Adipose tissue (tissue), 3 donors: Measurements from ENCODE around the gene DEFB123. TPM values are rescaled to one million over a fixed set of nuclear protein-coding genes. Genes with fewer than 3 reads are reported as not detected.

Source experiments
- H3K27ac ChIP-seq: one replicate; pipeline ENCODE4 v1.5.1; 2013; ENCODE audit warnings: low read depth, low read length
- WGBS, 3 donors: extraction: QIAGEN DNeasy Blood & Tissue Kit; methylation state at CpG; one replicate each; pipeline ENCODE4 v1.1.7; 2013; 5-methylcytosine and 5-hydroxymethylcytosine counted together
- polyA plus RNA-seq, 3 donors: library from polyadenylated mRNA; stranded (reverse); fragments of 200-250 nt; gene quantifications; one replicate each; pipeline ENCODE4 v1.2.3, GENCODE V29; 2013
- donor health status: healthy with polysubstance abuse.
- donor health status: Bipolar disorder and iron deficiency.
- donor health status: healthy.

DEFB123 gene
- polyA plus RNA-seq, 3 donors, result not detected

GRCh38 chr20:31472395-31473330, 32.2 kb downstream of the DEFB123 start:
- 46 to 59% (median 53%) methylated on average over 7 of the region's 8 CpGs for WGBS, 3 donors
- no peak overlapping the region for H3K27ac ChIP-seq

DNA sequence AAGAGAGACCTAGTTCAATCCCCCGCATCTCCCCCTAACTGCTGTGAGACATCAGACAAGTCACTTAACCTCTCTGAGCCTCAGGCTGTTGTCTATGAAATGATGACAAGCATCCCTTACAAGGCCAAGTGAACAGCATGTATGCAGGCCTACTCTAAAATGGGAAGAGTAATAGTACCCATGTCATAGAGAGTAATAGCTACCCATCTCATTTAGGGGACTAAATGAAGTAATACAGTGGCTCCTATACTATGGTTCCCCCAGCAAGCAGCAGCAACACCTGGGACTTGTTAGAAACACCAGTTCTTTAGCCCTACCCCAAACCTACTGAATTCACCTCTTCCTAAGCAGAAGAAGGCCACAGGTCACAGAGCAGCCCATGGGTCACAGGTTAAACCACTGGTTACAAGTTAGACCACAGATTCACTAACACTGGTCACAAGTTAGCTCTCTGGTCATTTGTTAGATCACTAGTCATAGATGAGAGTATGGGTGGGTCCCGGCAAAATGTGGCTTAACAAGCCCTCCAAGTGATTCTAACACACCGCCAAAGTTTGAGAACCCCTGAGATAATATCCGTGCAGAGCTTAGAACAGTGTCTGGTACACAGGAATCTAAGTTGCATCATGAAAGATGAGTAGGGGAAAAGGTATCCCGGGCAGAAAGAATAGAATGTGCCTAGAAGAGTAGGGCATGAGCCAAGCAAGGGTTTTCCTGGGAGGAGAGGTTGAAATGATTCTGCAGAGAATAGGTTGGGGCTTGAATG, 33.1 kb downstream of the DEFB123 start:
- H3K27ac ChIP-seq, result no peak overlapping the region
- 79 to 84% (median 82%) methylated on average over 5 of the region's 5 CpGs for WGBS, 3 donors

DNA sequence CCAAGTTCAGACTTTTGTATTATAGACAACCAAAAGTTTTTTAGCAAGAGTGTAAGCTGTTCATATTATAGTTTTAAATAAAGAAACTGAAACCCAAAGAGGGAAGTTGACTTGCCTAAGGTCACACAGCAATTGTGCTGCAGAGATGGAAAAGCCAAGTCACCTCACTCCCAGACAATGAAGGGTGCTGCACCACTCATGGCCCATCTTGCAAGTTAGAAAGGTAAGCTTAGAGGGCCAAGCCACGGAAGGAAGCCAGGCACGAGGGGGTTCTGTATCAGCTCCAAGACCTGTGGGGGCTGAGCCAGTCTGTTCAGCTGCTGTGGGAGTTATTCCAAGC, 33.6 kb downstream of the DEFB123 start:
- no peak overlapping the region for H3K27ac ChIP-seq

GRCh38 chr20:31474758-31475427, 34.5 kb downstream of the DEFB123 start, which contains the start of the genes DEFB124 and REM1:
Gene DEFB124, minus strand, starts transcription at chr20:31475127. Its CDS starts 2,114 bp downstream, at chr20:31473013.
Gene REM1, plus strand, starts transcription at chr20:31475288. Its CDS starts 1,158 bp downstream, at chr20:31476446.
- 3 to 4% (median 3%) methylated on average over 32 to 33 of the region's 33 CpGs for WGBS, 3 donors
- no peak within 1 kb of the TSS for H3K27ac ChIP-seq

More for the DNA sequence above, 33.6 kb downstream of the DEFB123 start:
- 49 to 74% (median 66%) methylated on average over 2 of the region's 2 CpGs for WGBS, 3 donors

- WGBS, 3 donors, result 4 to 6% (median 6%) methylated on average over 29 of the region's 29 CpGs
These were observed 35.3 kb downstream of the DEFB123 start for GRCh38 chr20:31475472-31476293.

GRCh38 chr20:31476294-31476585, 35.8 kb downstream of the DEFB123 start:
- WGBS, 3 donors, result 35 to 81% (median 73%) methylated on average over 4 to 6 of the region's 6 CpGs
- no peak overlapping the region for H3K27ac ChIP-seq

More at GRCh38 chr20:31475472-31476293, 35.3 kb downstream of the DEFB123 start:
- no peak overlapping the region for H3K27ac ChIP-seq

GRCh38 chr20:31476643-31477215, 36.3 kb downstream of the DEFB123 start:
- H3K27ac ChIP-seq, result no peak overlapping the region

DNA sequence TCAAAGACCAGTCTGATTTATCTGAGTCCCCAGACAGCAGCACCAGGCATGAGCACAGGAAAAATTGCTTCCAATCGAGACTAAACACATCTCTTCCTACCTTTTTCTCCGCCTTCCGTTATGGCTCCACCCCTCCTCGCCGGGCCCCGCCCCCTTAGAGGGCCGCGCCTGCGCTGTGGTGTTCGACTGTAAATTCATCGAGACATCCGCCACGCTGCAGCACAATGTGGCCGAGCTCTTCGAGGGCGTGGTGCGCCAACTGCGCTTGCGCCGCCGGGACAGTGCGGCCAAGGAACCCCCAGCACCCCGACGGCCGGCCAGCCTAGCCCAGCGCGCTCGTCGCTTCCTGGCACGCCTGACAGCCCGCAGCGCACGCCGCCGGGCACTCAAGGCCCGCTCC, 43.6 kb downstream of the DEFB123 start:
- H3K27ac ChIP-seq, result no peak overlapping the region
- 31 to 61% (median 60%) methylated on average over 36 of the region's 36 CpGs for WGBS, 3 donors

More at GRCh38 chr20:31476643-31477215, 36.3 kb downstream of the DEFB123 start:
- WGBS, 3 donors, result 69 to 83% (median 75%) methylated on average over 6 of the region's 6 CpGs

- 5 to 13% (median 5%) methylated on average over 28 to 31 of the region's 31 CpGs for WGBS, 3 donors
These were observed 45.3 kb downstream of the DEFB123 start for GRCh38 chr20:31485450-31486339.

GRCh38 chr20:31488115-31488514, 47.7 kb downstream of the DEFB123 start:
- H3K27ac ChIP-seq, result no peak overlapping the region
- WGBS, 3 donors, result 64 to 67% (median 65%) methylated on average over 2 of the region's 2 CpGs

More at GRCh38 chr20:31485450-31486339, 45.3 kb downstream of the DEFB123 start:
- no peak overlapping the region for H3K27ac ChIP-seq

DNA sequence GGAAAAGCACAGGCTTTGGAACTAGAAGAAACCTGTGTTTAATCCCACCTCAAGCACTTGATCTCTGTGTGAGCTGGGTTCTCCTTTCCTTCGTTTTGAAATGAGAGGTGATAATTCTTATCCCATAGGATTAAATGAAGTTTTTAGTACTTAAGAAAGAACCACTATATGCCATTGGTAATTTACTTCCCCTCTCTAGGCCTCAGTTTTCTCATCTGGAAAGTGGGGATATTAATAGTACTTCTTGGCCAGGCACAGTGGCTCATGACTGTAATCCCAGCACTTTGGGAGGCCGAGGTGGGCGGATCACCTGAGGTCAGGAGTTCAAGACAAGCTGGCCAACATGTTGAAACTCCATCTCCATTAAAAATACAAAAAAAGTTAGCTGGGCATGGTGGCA, 48.7 kb downstream of the DEFB123 start:
- no peak overlapping the region for H3K27ac ChIP-seq
- WGBS, 3 donors, result 75 to 92% (median 85%) methylated on average over 3 of the region's 3 CpGs

DNA sequence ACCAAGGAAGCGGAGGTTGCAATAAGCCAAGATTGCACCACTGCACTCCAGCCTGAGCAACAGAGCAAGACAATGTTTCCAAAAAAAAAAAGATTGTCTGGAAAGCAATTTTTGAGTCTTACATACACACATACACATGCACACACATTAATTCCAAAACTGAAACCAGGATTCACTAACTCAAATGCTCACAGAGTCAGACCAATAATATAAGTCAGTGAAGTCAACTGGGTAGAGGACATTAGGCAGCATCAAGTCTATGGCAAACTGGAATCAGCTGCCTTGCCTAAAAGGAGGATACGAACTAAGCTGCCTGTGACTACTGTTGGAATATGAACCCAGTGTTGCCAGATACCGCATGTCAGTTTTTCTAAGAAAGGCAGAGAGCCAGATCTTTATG, 50.3 kb downstream of the DEFB123 start:
- WGBS, 3 donors, result 90 to 96% (median 92%) methylated on average over 3 of the region's 3 CpGs
- H3K27ac ChIP-seq, result no peak overlapping the region

- WGBS, 3 donors, result 44 to 67% (median 54%) methylated on average over 2 of the region's 2 CpGs
- H3K27ac ChIP-seq, result no peak overlapping the region
These were observed 53.7 kb downstream of the DEFB123 start for GRCh38 chr20:31494131-31494530.

GRCh38 chr20:31496761-31497295, 56.4 kb downstream of the DEFB123 start:
- no peak overlapping the region for H3K27ac ChIP-seq
- 29 to 50% (median 33%) methylated on average over 15 of the region's 15 CpGs for WGBS, 3 donors

DNA sequence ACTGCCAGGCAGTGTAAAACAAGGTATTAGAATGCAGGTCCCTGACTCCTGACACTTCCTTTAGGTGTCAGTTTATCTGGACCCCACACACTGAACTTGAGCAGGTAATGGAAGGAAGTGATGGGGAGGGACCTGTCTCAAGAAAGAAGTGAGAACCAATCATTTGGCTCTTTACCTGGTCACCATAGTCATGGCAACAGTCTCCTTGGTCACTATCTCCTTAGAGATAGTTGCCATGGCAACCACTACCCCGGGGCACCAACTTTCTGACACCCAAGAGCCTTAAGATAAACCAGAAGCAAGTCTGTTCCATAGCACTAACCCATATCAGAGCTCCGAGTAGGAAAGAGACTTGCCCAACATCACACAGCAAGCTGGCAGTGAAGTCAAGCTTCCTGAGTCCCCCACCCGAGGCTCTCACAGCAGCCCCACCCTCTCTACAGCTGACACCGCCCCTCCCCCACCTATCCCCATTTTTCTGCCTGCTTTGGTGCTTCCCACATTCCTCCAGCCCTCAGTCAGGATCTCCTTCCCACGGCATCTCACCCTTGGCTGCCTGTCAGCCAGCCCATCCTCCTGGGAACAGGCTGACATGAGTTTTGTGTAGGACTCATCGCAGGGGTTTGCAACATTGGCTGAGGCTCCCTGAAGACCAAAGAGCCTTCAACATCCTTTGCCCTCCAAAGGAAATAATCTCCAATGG, 57.6 kb downstream of the DEFB123 start:
- H3K27ac ChIP-seq, result no peak overlapping the region
- 33 to 37% (median 36%) methylated on average over 6 of the region's 6 CpGs for WGBS, 3 donors
